ENCODE results near the gene IL12RB1.

IL12RB1 gene

DNA sequence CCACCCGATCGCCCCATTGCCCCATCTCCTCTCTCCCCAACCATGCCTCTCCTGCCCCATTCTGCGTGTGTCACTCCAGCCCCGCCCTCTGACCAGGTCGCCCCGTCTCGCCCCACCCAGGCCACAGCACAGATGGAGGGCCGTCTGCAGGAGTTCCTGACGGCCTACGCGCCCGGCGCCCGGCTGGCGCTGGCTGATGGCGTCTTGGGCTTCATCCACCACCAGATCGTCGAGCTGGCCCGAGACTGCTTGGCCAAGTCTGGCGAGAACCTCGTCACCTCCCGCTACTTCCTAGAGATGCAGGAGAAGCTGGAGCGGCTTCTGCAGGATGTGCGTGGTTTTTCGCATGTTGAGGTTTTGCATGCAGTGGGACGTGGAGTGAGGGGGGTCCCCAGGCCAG is 37.1 kb upstream of the IL12RB1 start:
- peaks cover 14% of the 10 kb centered on the region for H3K4me1 ChIP-seq (ENCODE audit: low read length)
- H3K9ac ChIP-seq (ENCODE audit: low read length) = no peak overlapping the region
- H3K4me2 ChIP-seq (ENCODE audit: low read length) = no peak overlapping the region
- peaks cover 43% of the 10 kb centered on the region for H3K36me3 ChIP-seq (replicated peaks; ENCODE audit: low read depth, low read length)
- H4K20me1 ChIP-seq (ENCODE audit: insufficient read depth, low read length) = peaks cover 15% of the 10 kb centered on the region
- H3K9me3 ChIP-seq (ENCODE audit: insufficient read depth, low read length) = no peaks in the 10 kb centered on the region
- H3K79me2 ChIP-seq (ENCODE audit: low read length) = peaks cover 15% of the 10 kb centered on the region
- H3K4me3 ChIP-seq (ENCODE audit: low read length) = no peak overlapping the region
- H3K27me3 ChIP-seq (ENCODE audit: low read depth, low read length) = no peaks in the 10 kb centered on the region
- TF ChIP-seq, protein P1, sequence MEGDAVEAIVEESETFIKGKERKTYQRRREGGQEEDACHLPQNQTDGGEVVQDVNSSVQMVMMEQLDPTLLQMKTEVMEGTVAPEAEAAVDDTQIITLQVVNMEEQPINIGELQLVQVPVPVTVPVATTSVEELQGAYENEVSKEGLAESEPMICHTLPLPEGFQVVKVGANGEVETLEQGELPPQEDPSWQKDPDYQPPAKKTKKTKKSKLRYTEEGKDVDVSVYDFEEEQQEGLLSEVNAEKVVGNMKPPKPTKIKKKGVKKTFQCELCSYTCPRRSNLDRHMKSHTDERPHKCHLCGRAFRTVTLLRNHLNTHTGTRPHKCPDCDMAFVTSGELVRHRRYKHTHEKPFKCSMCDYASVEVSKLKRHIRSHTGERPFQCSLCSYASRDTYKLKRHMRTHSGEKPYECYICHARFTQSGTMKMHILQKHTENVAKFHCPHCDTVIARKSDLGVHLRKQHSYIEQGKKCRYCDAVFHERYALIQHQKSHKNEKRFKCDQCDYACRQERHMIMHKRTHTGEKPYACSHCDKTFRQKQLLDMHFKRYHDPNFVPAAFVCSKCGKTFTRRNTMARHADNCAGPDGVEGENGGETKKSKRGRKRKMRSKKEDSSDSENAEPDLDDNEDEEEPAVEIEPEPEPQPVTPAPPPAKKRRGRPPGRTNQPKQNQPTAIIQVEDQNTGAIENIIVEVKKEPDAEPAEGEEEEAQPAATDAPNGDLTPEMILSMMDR (IDR thresholded peaks at IDR 0.05; ENCODE audit: low read depth, low read length) = no peak
- H3K27ac ChIP-seq (ENCODE audit: low read length) = no peak overlapping the region
- no peak overlapping the region for H2AFZ ChIP-seq (ENCODE audit: low read depth, low read length)

DNA sequence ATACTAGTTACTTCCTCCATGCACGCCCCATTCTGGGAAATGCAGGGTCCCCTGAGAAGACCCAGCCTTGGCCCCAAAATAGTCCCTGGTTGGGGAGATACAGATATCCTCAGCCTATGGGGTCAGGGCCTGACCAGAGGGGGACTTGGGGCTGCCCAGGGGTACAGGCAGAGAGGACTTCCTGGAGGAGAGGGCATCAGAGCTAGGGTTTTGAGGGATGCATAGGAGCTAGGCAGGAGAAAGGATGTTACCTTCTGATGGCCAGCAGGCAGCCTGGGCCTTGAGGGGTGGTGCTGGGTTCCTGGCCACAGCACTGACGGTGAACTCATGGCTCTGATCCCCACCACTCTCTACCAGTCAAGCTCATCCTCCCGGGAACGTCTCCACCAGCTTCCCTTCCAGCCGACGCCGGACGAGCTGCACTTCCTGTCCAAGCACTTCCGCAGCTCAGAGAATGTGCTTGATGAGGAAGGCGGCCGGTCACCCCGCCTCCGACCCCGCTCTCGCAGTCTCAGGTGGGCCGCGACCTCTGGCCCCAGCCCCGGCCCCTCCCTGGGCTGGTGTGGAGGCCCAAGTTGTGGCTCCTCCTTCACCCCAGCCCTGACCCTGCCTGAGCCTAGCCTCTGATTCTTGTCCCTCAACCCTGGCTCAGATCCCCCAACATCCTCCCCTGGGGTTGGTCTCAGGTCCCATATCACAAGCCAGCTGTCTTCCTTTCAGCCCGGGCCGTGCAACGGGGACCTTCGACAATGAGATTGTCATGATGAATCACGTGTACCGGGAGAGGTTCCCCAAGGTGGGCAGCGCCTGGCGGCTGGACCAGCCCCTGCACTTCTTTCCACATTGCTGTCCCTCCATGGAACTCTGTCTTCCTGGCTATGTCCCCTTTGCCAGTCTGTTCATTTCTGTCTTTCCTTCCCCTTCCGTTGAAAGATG is 36.4 kb upstream of the IL12RB1 start:
- no peak overlapping the region for H3K4me2 ChIP-seq (ENCODE audit: low read length)
- peaks cover 19% of the 10 kb centered on the region for H4K20me1 ChIP-seq (ENCODE audit: insufficient read depth, low read length)
- TF ChIP-seq, protein P1 (IDR thresholded peaks at IDR 0.05; ENCODE audit: low read depth, low read length) = no peak
- no peak for TF ChIP-seq EZH2phosphoT487 (IDR thresholded peaks at IDR 0.05; ENCODE audit: low read depth)
- no peak overlapping the region for H3K27ac ChIP-seq (ENCODE audit: low read length)
- H3K4me1 ChIP-seq (ENCODE audit: low read length) = peaks cover 20% of the 10 kb centered on the region
- peaks cover 37% of the 10 kb centered on the region for H3K36me3 ChIP-seq (replicated peaks; ENCODE audit: low read depth, low read length)
- peaks cover 22% of the 10 kb centered on the region for H3K79me2 ChIP-seq (ENCODE audit: low read length)
- H3K9ac ChIP-seq (ENCODE audit: low read length) = no peak overlapping the region
- no peak overlapping the region for H2AFZ ChIP-seq (ENCODE audit: low read depth, low read length)
- no peaks in the 10 kb centered on the region for H3K27me3 ChIP-seq (ENCODE audit: low read depth, low read length)
- no peaks in the 10 kb centered on the region for H3K9me3 ChIP-seq (ENCODE audit: insufficient read depth, low read length)
- H3K4me3 ChIP-seq (ENCODE audit: low read length) = no peak overlapping the region

DNA sequence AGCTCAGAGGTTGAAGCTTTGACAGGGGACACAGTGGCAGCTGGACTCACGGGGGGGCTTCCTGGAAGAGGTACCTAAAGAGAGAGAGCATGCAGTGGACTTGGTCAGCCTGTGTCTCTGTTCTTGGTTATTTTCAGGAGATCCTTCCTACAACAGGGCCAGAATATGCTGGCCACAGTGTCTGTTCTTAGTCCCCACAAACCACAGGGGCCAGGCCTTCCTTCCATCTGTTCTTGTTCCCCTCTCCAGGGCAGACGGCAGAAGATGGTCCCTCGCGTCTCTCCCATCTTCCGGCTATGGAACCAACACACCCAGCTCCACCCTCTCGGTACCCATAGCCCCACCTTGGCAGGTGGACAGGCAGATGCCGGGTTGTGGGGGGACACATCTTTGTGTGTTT is 35.7 kb upstream of the IL12RB1 start:
- H3K4me2 ChIP-seq (ENCODE audit: low read length) = no peak overlapping the region
- H3K27ac ChIP-seq (ENCODE audit: low read length) = no peak overlapping the region
- H4K20me1 ChIP-seq (ENCODE audit: insufficient read depth, low read length) = peaks cover 20% of the 10 kb centered on the region
- no peaks in the 10 kb centered on the region for H3K27me3 ChIP-seq (ENCODE audit: low read depth, low read length)
- H3K4me3 ChIP-seq (ENCODE audit: low read length) = no peak overlapping the region
- peaks cover 34% of the 10 kb centered on the region for H3K36me3 ChIP-seq (replicated peaks; ENCODE audit: low read depth, low read length)
- H3K9ac ChIP-seq (ENCODE audit: low read length) = no peak overlapping the region
- H3K4me1 ChIP-seq (ENCODE audit: low read length) = peaks cover 22% of the 10 kb centered on the region
- H2AFZ ChIP-seq (ENCODE audit: low read depth, low read length) = no peak overlapping the region
- peaks cover 23% of the 10 kb centered on the region for H3K79me2 ChIP-seq (ENCODE audit: low read length)
- TF ChIP-seq, protein P1 (IDR thresholded peaks at IDR 0.05; ENCODE audit: low read depth, low read length) = no peak
- TF ChIP-seq EZH2phosphoT487 (IDR thresholded peaks at IDR 0.05; ENCODE audit: low read depth) = no peak
- H3K9me3 ChIP-seq (ENCODE audit: insufficient read depth, low read length) = no peaks in the 10 kb centered on the region

DNA sequence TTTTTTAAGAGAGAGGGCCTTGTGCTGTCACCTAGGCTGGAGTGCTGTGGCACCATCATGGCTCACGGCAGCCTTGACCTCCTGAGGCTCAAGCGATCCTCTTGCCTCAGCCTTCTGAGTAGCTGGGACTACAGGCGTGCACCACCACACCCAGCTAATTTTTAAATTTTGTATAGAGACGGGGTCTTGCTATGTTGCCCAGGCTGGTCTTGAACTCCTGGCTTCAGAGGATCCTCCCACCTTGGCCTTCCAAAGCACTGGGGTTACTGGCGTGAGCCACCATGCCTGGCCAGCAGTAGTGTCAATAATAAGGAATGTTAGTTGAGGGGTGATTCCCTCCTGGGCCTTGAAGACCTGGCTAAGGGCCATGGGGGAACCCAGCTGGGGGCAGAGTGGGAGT is 34.4 kb upstream of the IL12RB1 start:
- Histone ChIP-seq H3K9ac (ENCODE audit: low read length) (no peak overlapping the region), H3K27me3 (ENCODE audit: low read depth, low read length) (no peaks in the 10 kb centered on the region), H2AFZ (ENCODE audit: low read depth, low read length) (no peak overlapping the region), H3K9me3 (ENCODE audit: insufficient read depth, low read length) (no peaks in the 10 kb centered on the region), H3K36me3 (replicated peaks; ENCODE audit: low read depth, low read length) (peaks cover 34% of the 10 kb centered on the region), H3K4me2 (ENCODE audit: low read length) (no peak overlapping the region), H3K27ac (ENCODE audit: low read length) (no peak overlapping the region), H4K20me1 (ENCODE audit: insufficient read depth, low read length) (peaks cover 26% of the 10 kb centered on the region), H3K4me1 (ENCODE audit: low read length) (peaks cover 25% of the 10 kb centered on the region), H3K4me3 (ENCODE audit: low read length) (no peak overlapping the region), H3K79me2 (ENCODE audit: low read length) (peaks cover 23% of the 10 kb centered on the region)
- no peak for TF ChIP-seq EZH2phosphoT487 (IDR thresholded peaks at IDR 0.05; ENCODE audit: low read depth)
- TF ChIP-seq, protein P1 (IDR thresholded peaks at IDR 0.05; ENCODE audit: low read depth, low read length) = no peak

Data from OCI-LY3 (cell line).